WTC11 (cell line): ENCODE measurements around the gene MRPL40. TPM values are rescaled to one million over a fixed set of nuclear protein-coding genes. Genes with fewer than 3 reads are reported as not detected.

Experiments
- ATAC-seq: fragments of 200-7000 bp; cut with Tn5 transposase; 2 replicates; pipeline ENCODE4 v1.10.0; 2021; ENCODE audit warnings: mild to moderate bottlenecking, moderate library complexity
- CTCF ChIA-PET: fragments of 300-600 bp; sonication (Branson Sonifier 250); formaldehyde crosslinking; loops from one replicate; lab custom pipeline; 2021; ENCODE audit warnings: antibody characterized with exemption; lab: Charles Lee
- POLR2A ChIA-PET: fragments of 350-600 bp; sonication (Branson Sonifier 250); formaldehyde crosslinking; loops from one replicate; lab custom pipeline; 2021; ENCODE audit warnings: antibody characterized with exemption; lab: Charles Lee
- DNase-seq: peaks from one replicate; pipeline ENCODE4 v3.0.0; 2021; ENCODE audit warnings: low spot score
- H3K27ac Mint-ChIP-seq: 2 replicates; pipeline ENCODE4 v1.8.0; 2021; ENCODE audit warnings: mixed read lengths
- H3K27me3 Mint-ChIP-seq: 2 replicates; pipeline ENCODE4 v1.8.0; 2021; ENCODE audit warnings: low read depth, mild to moderate bottlenecking, moderate library complexity, mixed read lengths
- H3K36me3 Mint-ChIP-seq: 2 replicates; pipeline ENCODE4 v1.8.0; 2021; ENCODE audit warnings: mixed read lengths
- H3K4me1 Mint-ChIP-seq: 2 replicates; pipeline ENCODE4 v1.8.0; 2022; ENCODE audit warnings: mixed read lengths
- H3K4me3 Mint-ChIP-seq: 2 replicates; pipeline ENCODE4 v1.8.0; 2021; ENCODE audit warnings: mild to moderate bottlenecking, moderate library complexity, mixed read lengths
- H3K9me3 Mint-ChIP-seq: 2 replicates; pipeline ENCODE4 v1.8.0; 2021; ENCODE audit warnings: mixed read lengths
- EMX1 ChIP-seq: fragments of 250-450 bp; sonication (Bioruptor Pico); IDR thresholded peaks from 2 replicates; pipeline ENCODE4 v1.8.0; 2021; ENCODE audit warnings: mild to moderate bottlenecking
- GTF2I ChIP-seq: fragments of 250-450 bp; sonication (Bioruptor Pico); conservative IDR thresholded peaks from 2 replicates; pipeline ENCODE4 v1.4.0; 2021; ENCODE audit warnings: mild to moderate bottlenecking
- HMGA2 ChIP-seq: fragments of 250-450 bp; sonication (Bioruptor Pico); IDR thresholded peaks from 2 replicates; pipeline ENCODE4 v1.4.0; 2021; ENCODE audit warnings: mild to moderate bottlenecking, moderate library complexity
- IRF2 ChIP-seq: sonication (generic); formaldehyde crosslinking; IDR thresholded peaks from 2 replicates; pipeline ENCODE4 v1.8.0; 2022; ENCODE audit warnings: low read depth, missing genetic modification reagents, borderline replicate concordance
- JAZF1 ChIP-seq: fragments of 250-450 bp; sonication (Bioruptor Pico); IDR thresholded peaks from 2 replicates; pipeline ENCODE4 v1.9.0; 2021; ENCODE audit warnings: moderate library complexity, mild to moderate bottlenecking, inconsistent platforms
- OVOL2 ChIP-seq: fragments of 250-450 bp; sonication (Bioruptor Pico); IDR thresholded peaks from 2 replicates; pipeline ENCODE4 v1.9.0; 2021; ENCODE audit warnings: mild to moderate bottlenecking, borderline replicate concordance
- SP1 ChIP-seq: sonication (generic); formaldehyde crosslinking; conservative IDR thresholded peaks from 2 replicates; pipeline ENCODE4 v1.8.1; 2022; ENCODE audit warnings: missing genetic modification reagents
- ZNF121 ChIP-seq: sonication (generic); formaldehyde crosslinking; IDR thresholded peaks from 2 replicates; pipeline ENCODE4 v1.8.0; 2023; ENCODE audit warnings: missing genetic modification reagents
- ZNF232 ChIP-seq: sonication (generic); formaldehyde crosslinking; IDR thresholded peaks from 2 replicates; pipeline ENCODE4 v1.8.0; 2022; ENCODE audit warnings: mild to moderate bottlenecking, missing genetic modification reagents
- ZNF263 ChIP-seq: sonication (generic); formaldehyde crosslinking; IDR thresholded peaks from 2 replicates; pipeline ENCODE4 v1.8.1; 2022; ENCODE audit warnings: low read depth, mild to moderate bottlenecking, moderate library complexity, missing genetic modification reagents
- total RNA-seq: library from RNA; stranded (reverse); gene quantifications from 3 replicates; pipeline ENCODE4 v1.2.3, GENCODE V29; 2021
- TF ChIP-seq, protein P1 (sequence below): sonication (generic); formaldehyde crosslinking; IDR thresholded peaks from 2 replicates; pipeline ENCODE4 v1.8.1; 2022; ENCODE audit warnings: low read depth, missing genetic modification reagents, borderline replicate concordance
- TF ChIP-seq, protein P2 (sequence below): fragments of 250-450 bp; sonication (Bioruptor Pico); IDR thresholded peaks from 2 replicates; pipeline ENCODE4 v1.8.0; 2021; ENCODE audit warnings: mild to moderate bottlenecking
- TF ChIP-seq, protein P3 (sequence below): sonication (generic); formaldehyde crosslinking; IDR thresholded peaks from 2 replicates; pipeline ENCODE4 v1.8.1; 2022; ENCODE audit warnings: mild to moderate bottlenecking, missing genetic modification reagents, moderate library complexity, borderline replicate concordance
- TF ChIP-seq, protein P4 (sequence below): fragments of 250-450 bp; sonication (Bioruptor Pico); IDR thresholded peaks from 2 replicates; pipeline ENCODE4 v2.1.2; 2022; ENCODE audit warnings: mild to moderate bottlenecking, moderate library complexity
- TF ChIP-seq, protein P5 (sequence below): sonication (generic); formaldehyde crosslinking; IDR thresholded peaks from 2 replicates; pipeline ENCODE4 v1.8.0; 2022; ENCODE audit warnings: mild to moderate bottlenecking, missing genetic modification reagents
- TF ChIP-seq, protein P6 (sequence below): fragments of 200-600 bp; IDR thresholded peaks from 2 replicates; pipeline ENCODE4 v1.8.0; 2022; ENCODE audit warnings: antibody characterized with exemption
- TF ChIP-seq, protein P7 (sequence below): fragments of 250-450 bp; sonication (Bioruptor Pico); IDR thresholded peaks from 2 replicates; pipeline ENCODE4 v1.9.0; 2021; ENCODE audit warnings: mild to moderate bottlenecking
- TF ChIP-seq, protein P8 (sequence below): sonication (generic); formaldehyde crosslinking; conservative IDR thresholded peaks from 2 replicates; pipeline ENCODE4 v1.8.1; 2023; ENCODE audit warnings: mild to moderate bottlenecking, low read depth, missing genetic modification reagents, moderate library complexity
- TF ChIP-seq, protein P9 (sequence below): sonication (generic); formaldehyde crosslinking; IDR thresholded peaks from 2 replicates; pipeline ENCODE4 v1.8.0; 2023; ENCODE audit warnings: missing genetic modification reagents

MRPL40 gene
- total RNA-seq, 1 experiment from 2014 or later, result 19.2 TPM

DNA sequence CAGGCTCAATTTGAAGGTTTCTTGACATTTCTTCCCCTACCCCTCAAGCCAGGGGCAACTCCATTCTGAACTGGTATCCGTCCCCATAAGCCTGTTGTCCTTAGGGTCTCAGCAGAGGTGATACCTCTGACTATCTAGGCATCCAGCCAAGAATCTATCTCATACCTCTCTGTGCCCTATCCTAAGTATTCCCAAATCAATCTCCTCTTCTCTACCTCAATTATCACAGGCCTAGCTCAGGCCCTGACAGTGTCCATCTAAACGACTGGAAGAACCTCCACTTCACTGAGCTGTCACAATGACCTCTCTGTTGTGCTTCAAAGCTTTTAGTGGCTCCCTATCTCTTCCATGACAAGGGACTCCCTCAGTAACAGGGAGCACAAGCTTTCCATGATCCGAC lies 27.7 kb upstream of the MRPL40 start (continued):
- TF ChIP-seq OVOL2 (CRISPR knock-in tag) (no peak), ZNF263 (CRISPR knock-in tag) (no peak), ZNF121 (CRISPR knock-in tag) (no peak), ZNF232 (CRISPR knock-in tag) (no peak)

DNA sequence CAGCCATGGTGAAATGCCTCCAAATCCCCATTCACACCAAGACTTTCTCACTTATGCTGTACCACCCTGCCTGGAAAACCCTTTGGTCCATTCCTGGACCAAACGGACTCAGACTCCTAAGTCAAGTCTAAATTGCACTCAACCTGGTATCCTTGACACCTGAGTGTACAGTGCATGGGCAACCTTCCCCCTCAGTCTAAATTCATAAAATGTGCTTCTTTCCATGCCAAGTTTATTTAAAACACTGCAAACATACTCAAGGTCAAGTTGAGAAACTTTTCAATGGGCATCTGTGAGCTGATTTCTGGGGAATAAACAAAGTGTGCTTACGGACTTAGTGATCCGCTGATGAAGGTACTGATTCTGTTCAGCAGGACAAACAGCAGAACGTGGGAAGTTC lies 27.2 kb upstream of the MRPL40 start:
- POLR2A ChIA-PET, result no interaction called here
- H3K36me3 Mint-ChIP-seq, result peaks cover 50% of the 10 kb centered on the region
- no peak overlapping the region for H3K4me3 Mint-ChIP-seq
- H3K4me1 Mint-ChIP-seq, result no peaks in the 10 kb centered on the region
- TF ChIP-seq, protein P1, sequence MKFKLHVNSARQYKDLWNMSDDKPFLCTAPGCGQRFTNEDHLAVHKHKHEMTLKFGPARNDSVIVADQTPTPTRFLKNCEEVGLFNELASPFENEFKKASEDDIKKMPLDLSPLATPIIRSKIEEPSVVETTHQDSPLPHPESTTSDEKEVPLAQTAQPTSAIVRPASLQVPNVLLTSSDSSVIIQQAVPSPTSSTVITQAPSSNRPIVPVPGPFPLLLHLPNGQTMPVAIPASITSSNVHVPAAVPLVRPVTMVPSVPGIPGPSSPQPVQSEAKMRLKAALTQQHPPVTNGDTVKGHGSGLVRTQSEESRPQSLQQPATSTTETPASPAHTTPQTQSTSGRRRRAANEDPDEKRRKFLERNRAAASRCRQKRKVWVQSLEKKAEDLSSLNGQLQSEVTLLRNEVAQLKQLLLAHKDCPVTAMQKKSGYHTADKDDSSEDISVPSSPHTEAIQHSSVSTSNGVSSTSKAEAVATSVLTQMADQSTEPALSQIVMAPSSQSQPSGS (CRISPR knock-in tag), result no peak
- TF ChIP-seq, protein P2, sequence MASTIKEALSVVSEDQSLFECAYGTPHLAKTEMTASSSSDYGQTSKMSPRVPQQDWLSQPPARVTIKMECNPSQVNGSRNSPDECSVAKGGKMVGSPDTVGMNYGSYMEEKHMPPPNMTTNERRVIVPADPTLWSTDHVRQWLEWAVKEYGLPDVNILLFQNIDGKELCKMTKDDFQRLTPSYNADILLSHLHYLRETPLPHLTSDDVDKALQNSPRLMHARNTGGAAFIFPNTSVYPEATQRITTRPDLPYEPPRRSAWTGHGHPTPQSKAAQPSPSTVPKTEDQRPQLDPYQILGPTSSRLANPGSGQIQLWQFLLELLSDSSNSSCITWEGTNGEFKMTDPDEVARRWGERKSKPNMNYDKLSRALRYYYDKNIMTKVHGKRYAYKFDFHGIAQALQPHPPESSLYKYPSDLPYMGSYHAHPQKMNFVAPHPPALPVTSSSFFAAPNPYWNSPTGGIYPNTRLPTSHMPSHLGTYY, result no peak
- TF ChIP-seq, protein P3, sequence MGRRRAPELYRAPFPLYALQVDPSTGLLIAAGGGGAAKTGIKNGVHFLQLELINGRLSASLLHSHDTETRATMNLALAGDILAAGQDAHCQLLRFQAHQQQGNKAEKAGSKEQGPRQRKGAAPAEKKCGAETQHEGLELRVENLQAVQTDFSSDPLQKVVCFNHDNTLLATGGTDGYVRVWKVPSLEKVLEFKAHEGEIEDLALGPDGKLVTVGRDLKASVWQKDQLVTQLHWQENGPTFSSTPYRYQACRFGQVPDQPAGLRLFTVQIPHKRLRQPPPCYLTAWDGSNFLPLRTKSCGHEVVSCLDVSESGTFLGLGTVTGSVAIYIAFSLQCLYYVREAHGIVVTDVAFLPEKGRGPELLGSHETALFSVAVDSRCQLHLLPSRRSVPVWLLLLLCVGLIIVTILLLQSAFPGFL (CRISPR knock-in tag), result no peak
- TF ChIP-seq SP1 (no peak), EMX1 (CRISPR knock-in tag) (no peak), HMGA2 (CRISPR knock-in tag) (no peak), ZNF263 (CRISPR knock-in tag) (no peak), ZNF232 (CRISPR knock-in tag) (no peak), IRF2 (CRISPR knock-in tag) (no peak)
- TF ChIP-seq, protein P4, sequence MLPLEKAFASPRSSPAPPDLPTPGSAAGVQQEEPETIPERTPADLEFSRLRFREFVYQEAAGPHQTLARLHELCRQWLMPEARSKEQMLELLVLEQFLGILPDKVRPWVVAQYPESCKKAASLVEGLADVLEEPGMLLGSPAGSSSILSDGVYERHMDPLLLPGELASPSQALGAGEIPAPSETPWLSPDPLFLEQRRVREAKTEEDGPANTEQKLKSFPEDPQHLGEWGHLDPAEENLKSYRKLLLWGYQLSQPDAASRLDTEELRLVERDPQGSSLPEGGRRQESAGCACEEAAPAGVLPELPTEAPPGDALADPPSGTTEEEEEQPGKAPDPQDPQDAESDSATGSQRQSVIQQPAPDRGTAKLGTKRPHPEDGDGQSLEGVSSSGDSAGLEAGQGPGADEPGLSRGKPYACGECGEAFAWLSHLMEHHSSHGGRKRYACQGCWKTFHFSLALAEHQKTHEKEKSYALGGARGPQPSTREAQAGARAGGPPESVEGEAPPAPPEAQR (CRISPR knock-in tag), result no peak
- TF ChIP-seq, protein P5, sequence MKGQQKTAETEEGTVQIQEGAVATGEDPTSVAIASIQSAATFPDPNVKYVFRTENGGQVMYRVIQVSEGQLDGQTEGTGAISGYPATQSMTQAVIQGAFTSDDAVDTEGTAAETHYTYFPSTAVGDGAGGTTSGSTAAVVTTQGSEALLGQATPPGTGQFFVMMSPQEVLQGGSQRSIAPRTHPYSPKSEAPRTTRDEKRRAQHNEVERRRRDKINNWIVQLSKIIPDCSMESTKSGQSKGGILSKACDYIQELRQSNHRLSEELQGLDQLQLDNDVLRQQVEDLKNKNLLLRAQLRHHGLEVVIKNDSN (CRISPR knock-in tag), result no peak
- CTCF ChIA-PET, result no interaction called here
- DNase-seq, result no peak
- H3K9me3 Mint-ChIP-seq, result no peaks in the 10 kb centered on the region
- ATAC-seq, result no peak
- H3K27me3 Mint-ChIP-seq, result no peaks in the 10 kb centered on the region
- no peak overlapping the region for H3K27ac Mint-ChIP-seq

DNA sequence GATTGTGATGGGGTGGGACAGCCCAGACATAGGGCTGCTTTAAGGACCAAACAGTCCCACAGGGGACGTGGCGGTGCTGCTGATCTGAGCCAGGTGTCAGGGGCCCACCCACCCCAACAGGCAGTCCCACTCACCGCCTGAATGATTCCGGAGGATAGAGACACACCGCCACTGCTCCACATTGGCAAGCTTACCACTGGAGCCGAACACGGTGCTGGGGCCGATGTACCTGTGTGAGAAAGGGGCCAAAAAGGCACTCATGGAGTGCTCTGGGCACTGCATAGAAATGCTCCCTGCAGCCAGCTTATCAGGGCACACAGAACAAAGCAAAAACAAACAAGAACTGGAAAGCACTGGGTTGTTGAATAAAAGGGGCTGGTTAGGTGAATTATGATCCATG lies 26.7 kb upstream of the MRPL40 start:
- Mint-ChIP-seq H3K9me3 (no peaks in the 10 kb centered on the region), H3K4me1 (no peaks in the 10 kb centered on the region), H3K27me3 (no peaks in the 10 kb centered on the region), H3K36me3 (peaks cover 44% of the 10 kb centered on the region), H3K27ac (no peak overlapping the region), H3K4me3 (no peak overlapping the region)
- no peak for DNase-seq
- ChIA-PET CTCF (no interaction called here), POLR2A (no interaction called here)
- no peak for ATAC-seq
- TF ChIP-seq, protein P6, sequence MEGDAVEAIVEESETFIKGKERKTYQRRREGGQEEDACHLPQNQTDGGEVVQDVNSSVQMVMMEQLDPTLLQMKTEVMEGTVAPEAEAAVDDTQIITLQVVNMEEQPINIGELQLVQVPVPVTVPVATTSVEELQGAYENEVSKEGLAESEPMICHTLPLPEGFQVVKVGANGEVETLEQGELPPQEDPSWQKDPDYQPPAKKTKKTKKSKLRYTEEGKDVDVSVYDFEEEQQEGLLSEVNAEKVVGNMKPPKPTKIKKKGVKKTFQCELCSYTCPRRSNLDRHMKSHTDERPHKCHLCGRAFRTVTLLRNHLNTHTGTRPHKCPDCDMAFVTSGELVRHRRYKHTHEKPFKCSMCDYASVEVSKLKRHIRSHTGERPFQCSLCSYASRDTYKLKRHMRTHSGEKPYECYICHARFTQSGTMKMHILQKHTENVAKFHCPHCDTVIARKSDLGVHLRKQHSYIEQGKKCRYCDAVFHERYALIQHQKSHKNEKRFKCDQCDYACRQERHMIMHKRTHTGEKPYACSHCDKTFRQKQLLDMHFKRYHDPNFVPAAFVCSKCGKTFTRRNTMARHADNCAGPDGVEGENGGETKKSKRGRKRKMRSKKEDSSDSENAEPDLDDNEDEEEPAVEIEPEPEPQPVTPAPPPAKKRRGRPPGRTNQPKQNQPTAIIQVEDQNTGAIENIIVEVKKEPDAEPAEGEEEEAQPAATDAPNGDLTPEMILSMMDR, result no peak
- TF ChIP-seq GTF2I (CRISPR knock-in tag) (no peak), JAZF1 (CRISPR knock-in tag) (no peak)
- TF ChIP-seq, protein P7, sequence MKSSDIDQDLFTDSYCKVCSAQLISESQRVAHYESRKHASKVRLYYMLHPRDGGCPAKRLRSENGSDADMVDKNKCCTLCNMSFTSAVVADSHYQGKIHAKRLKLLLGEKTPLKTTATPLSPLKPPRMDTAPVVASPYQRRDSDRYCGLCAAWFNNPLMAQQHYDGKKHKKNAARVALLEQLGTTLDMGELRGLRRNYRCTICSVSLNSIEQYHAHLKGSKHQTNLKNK (CRISPR knock-in tag), result no peak
- TF ChIP-seq, protein P1 (CRISPR knock-in tag), result no peak
- TF ChIP-seq, protein P8, sequence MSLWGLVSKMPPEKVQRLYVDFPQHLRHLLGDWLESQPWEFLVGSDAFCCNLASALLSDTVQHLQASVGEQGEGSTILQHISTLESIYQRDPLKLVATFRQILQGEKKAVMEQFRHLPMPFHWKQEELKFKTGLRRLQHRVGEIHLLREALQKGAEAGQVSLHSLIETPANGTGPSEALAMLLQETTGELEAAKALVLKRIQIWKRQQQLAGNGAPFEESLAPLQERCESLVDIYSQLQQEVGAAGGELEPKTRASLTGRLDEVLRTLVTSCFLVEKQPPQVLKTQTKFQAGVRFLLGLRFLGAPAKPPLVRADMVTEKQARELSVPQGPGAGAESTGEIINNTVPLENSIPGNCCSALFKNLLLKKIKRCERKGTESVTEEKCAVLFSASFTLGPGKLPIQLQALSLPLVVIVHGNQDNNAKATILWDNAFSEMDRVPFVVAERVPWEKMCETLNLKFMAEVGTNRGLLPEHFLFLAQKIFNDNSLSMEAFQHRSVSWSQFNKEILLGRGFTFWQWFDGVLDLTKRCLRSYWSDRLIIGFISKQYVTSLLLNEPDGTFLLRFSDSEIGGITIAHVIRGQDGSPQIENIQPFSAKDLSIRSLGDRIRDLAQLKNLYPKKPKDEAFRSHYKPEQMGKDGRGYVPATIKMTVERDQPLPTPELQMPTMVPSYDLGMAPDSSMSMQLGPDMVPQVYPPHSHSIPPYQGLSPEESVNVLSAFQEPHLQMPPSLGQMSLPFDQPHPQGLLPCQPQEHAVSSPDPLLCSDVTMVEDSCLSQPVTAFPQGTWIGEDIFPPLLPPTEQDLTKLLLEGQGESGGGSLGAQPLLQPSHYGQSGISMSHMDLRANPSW (CRISPR knock-in tag), result no peak
- TF ChIP-seq, protein P9, sequence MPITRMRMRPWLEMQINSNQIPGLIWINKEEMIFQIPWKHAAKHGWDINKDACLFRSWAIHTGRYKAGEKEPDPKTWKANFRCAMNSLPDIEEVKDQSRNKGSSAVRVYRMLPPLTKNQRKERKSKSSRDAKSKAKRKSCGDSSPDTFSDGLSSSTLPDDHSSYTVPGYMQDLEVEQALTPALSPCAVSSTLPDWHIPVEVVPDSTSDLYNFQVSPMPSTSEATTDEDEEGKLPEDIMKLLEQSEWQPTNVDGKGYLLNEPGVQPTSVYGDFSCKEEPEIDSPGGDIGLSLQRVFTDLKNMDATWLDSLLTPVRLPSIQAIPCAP, result no peak
